ENCODE results near the gene FCRL2. TPM values are rescaled to one million over a fixed set of nuclear protein-coding genes. Genes with fewer than 3 reads are reported as not detected.
A peak's percentile ranks its signal among the peaks of the same experiment; 100 is the strongest.

Gene FCRL2
- total RNA-seq, 2 experiments from 2014 or later, result 0.11 to 0.20 TPM

GRCh38 chr1:157700305-157700704 lies 76.6 kb downstream of the FCRL2 start:
- DNase-seq (no peak), ATAC-seq (ENCODE audit: poor library complexity) (no peak)
- ChIA-PET CTCF (interaction anchor here (1.0 kb wide), 1 partner anchor 9 kb away, joined by 3 read pairs; no protein-coding TSS in a partner anchor), POLR2A (no interaction called here)
- Mint-ChIP-seq H3K4me3 (no peak overlapping the region), H3K36me3 (ENCODE audit: low read depth) (no peaks in the 10 kb centered on the region), H3K27me3 (peaks cover 11% of the 10 kb centered on the region), H3K4me1 (ENCODE audit: low read depth) (no peaks in the 10 kb centered on the region), H3K27ac (no peak overlapping the region), H3K9me3 (no peaks in the 10 kb centered on the region)
- intact Hi-C loops (cut with DNase I, micrococcal nuclease), result no loop called here
- Histone ChIP-seq H3K4me1 (ENCODE audit: insufficient read depth, low read length) (no peaks in the 10 kb centered on the region), H3K4me3 (ENCODE audit: low read length) (peak overlapping the region; percentile 8), H3K36me3 (ENCODE audit: insufficient read depth, low read length) (no peaks in the 10 kb centered on the region), H3K27me3 (ENCODE audit: control insufficient read depth in 1 of 2, insufficient read depth in 2 of 2, low read length in 2 of 2) (peaks cover 0 to 3% of the 10 kb centered on the region in 2 experiments), H3K27ac (ENCODE audit: low read depth in 1 of 2, low read length in 2 of 2) (no peak overlapping the region), H3K9me3 (ENCODE audit: control insufficient read depth in 1 of 2, insufficient read depth in 1 of 2, low read length in 2 of 2) (no peaks in the 10 kb centered on the region)
- TF ChIP-seq, protein P1, sequence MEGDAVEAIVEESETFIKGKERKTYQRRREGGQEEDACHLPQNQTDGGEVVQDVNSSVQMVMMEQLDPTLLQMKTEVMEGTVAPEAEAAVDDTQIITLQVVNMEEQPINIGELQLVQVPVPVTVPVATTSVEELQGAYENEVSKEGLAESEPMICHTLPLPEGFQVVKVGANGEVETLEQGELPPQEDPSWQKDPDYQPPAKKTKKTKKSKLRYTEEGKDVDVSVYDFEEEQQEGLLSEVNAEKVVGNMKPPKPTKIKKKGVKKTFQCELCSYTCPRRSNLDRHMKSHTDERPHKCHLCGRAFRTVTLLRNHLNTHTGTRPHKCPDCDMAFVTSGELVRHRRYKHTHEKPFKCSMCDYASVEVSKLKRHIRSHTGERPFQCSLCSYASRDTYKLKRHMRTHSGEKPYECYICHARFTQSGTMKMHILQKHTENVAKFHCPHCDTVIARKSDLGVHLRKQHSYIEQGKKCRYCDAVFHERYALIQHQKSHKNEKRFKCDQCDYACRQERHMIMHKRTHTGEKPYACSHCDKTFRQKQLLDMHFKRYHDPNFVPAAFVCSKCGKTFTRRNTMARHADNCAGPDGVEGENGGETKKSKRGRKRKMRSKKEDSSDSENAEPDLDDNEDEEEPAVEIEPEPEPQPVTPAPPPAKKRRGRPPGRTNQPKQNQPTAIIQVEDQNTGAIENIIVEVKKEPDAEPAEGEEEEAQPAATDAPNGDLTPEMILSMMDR (IDR thresholded peaks at IDR 0.05), result no peak

DNA sequence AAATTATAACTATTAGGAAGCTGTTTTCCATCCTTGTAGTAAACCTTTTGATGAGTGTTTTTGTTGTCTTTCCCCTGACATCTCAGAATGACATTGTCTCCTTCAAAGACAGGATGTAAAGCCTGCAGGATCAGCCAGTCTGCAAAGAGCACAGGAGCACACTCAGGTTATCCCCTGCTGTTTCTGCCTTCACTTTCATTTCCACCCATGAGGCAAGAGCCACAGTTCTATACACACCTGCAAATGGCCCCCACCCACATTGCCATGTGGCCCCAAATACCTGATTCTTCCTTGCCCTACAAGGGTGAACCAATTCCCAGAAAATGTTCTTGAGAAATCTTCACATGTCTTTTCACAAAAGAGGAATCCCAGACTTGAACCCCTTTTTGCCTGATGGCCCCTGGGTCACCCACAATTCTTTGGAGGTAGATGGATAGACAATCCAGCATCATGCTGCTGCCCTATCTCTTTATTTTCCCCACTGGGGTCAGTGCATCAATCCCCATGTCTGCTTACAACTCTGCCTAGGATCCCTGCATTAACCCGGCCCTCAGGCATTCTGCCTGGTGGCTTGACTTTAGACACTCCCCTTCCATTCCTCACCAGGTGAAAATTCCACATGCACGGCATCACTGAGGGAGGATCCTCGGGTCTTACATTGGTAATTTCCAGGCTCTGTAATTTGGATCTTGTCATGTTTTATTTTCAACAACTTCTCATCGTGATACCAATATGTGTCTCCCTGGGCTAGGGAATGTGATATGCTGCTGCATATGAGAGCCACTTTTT lies 79.0 kb downstream of the FCRL2 start:
- Histone ChIP-seq H3K4me1 (ENCODE audit: insufficient read depth, low read length) (no peaks in the 10 kb centered on the region), H3K36me3 (ENCODE audit: insufficient read depth, low read length) (no peaks in the 10 kb centered on the region), H3K27ac (ENCODE audit: low read depth in 1 of 2, low read length in 2 of 2) (no peak overlapping the region), H3K4me3 (ENCODE audit: low read length) (no peak overlapping the region), H3K27me3 (ENCODE audit: control insufficient read depth in 1 of 2, insufficient read depth in 2 of 2, low read length in 2 of 2) (peaks cover 0 to 3% of the 10 kb centered on the region in 2 experiments), H3K9me3 (ENCODE audit: control insufficient read depth in 1 of 2, insufficient read depth in 1 of 2, low read length in 2 of 2) (no peaks in the 10 kb centered on the region)
- Mint-ChIP-seq H3K4me3 (no peak overlapping the region), H3K9me3 (no peaks in the 10 kb centered on the region), H3K27me3 (peaks cover 13% of the 10 kb centered on the region), H3K36me3 (ENCODE audit: low read depth) (no peaks in the 10 kb centered on the region), H3K27ac (no peak overlapping the region), H3K4me1 (ENCODE audit: low read depth) (no peaks in the 10 kb centered on the region)
- no peak for ATAC-seq (ENCODE audit: poor library complexity)
- peak in 1 of 14 experiments; percentile 45 for DNase-seq
- ChIA-PET POLR2A (no interaction called here), CTCF (no interaction called here)
- intact Hi-C loops (cut with DNase I, micrococcal nuclease), result no loop called here
- TF ChIP-seq, protein P1 (IDR thresholded peaks at IDR 0.05), result no peak

GRCh38 chr1:157696966-157697628 lies 79.8 kb downstream of the FCRL2 start:
- Histone ChIP-seq H3K4me1 (ENCODE audit: insufficient read depth, low read length) (no peaks in the 10 kb centered on the region), H3K4me3 (ENCODE audit: low read length) (no peak overlapping the region), H3K27ac (ENCODE audit: low read depth in 1 of 2, low read length in 2 of 2) (no peak overlapping the region), H3K9me3 (ENCODE audit: control insufficient read depth in 1 of 2, insufficient read depth in 1 of 2, low read length in 2 of 2) (no peaks in the 10 kb centered on the region), H3K36me3 (ENCODE audit: insufficient read depth, low read length) (no peaks in the 10 kb centered on the region), H3K27me3 (ENCODE audit: control insufficient read depth in 1 of 2, insufficient read depth in 2 of 2, low read length in 2 of 2) (peaks cover 0 to 3% of the 10 kb centered on the region in 2 experiments)
- peak in 1 of 14 experiments; percentile 22 for DNase-seq
- ChIA-PET POLR2A (no interaction called here), CTCF (no interaction called here)
- no peaks in the 10 kb centered on the region for H3K9me3 Mint-ChIP-seq
- no peak overlapping the region for H3K4me3 Mint-ChIP-seq
- H3K27ac Mint-ChIP-seq, result no peak overlapping the region
- TF ChIP-seq, protein P1 (IDR thresholded peaks at IDR 0.05), result no peak
- H3K27me3 Mint-ChIP-seq, result peaks cover 13% of the 10 kb centered on the region
- intact Hi-C loops (cut with DNase I, micrococcal nuclease), result no loop called here
- no peaks in the 10 kb centered on the region for H3K36me3 Mint-ChIP-seq (ENCODE audit: low read depth)
- no peaks in the 10 kb centered on the region for H3K4me1 Mint-ChIP-seq (ENCODE audit: low read depth)
- no peak for ATAC-seq (ENCODE audit: poor library complexity)

Other genes starting within 250 kb of the FCRL2 start
- not detected for gene FCRL5, start 224.6 kb downstream of the FCRL2 start, total RNA-seq
- gene FCRL4, start 179.0 kb downstream of the FCRL2 start, total RNA-seq, result not detected
- 1 to 10 TPM in 1 of 2 experiments, under 1 TPM in 1; 0.99 to 1.1 TPM for gene FCRL3, start 76.4 kb downstream of the FCRL2 start, total RNA-seq
- under 1 TPM; 0.60 to 0.98 TPM for gene FCRL1, start 43.0 kb upstream of the FCRL2 start, total RNA-seq
- gene CD5L, start 64.7 kb upstream of the FCRL2 start, total RNA-seq, result not detected
- gene KIRREL1, start 216.5 kb upstream of the FCRL2 start, total RNA-seq, result not detected